Renal cortex interstitium (tissue), 15 donors: ENCODE data around the gene TRAPPC4. TPM values are rescaled to one million over a fixed set of nuclear protein-coding genes. Genes with fewer than 3 reads are reported as not detected.
A peak's percentile ranks its signal among the peaks of the same experiment; 100 is the strongest.
"Not testable (repeated sequence)": the region's sequence is repeated elsewhere in the genome, so short reads cannot be mapped to it uniquely, and the experiment has no call there.

Source experiments
- DNase-seq, 11 donors: peaks; one replicate each; pipeline ENCODE4 v3.0.0-alpha.2; 2013; ENCODE audit warnings: low read depth in 9 of 11, low spot score in 4 of 11; ENCODE audit errors: extremely low read depth in 1 of 11
- long read RNA-seq, 16 experiments: transcript quantifications; one replicate each; lab custom pipeline, GENCODE V29; 2026
- polyA plus RNA-seq, 3 donors: library from polyadenylated mRNA; unstranded; fragments of 120-200 nt; gene quantifications; one replicate each; pipeline ENCODE4 v1.2.1, GENCODE V29; 2013; ENCODE audit not compliant: insufficient read length in 3 of 3

TRAPPC4 gene, protein sequence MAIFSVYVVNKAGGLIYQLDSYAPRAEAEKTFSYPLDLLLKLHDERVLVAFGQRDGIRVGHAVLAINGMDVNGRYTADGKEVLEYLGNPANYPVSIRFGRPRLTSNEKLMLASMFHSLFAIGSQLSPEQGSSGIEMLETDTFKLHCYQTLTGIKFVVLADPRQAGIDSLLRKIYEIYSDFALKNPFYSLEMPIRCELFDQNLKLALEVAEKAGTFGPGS
- polyA plus RNA-seq = 100 to 1,000 TPM in 2 of 3 donors, 10 to 100 TPM in 1; 91.1 to 115 (median 102) TPM
- long read RNA-seq, donor 1, transcript TRAPPC4-214 (5 exons, 1,759 nt) = major isoform, 35 of 49 reads
- long read RNA-seq, donor 1, partial matches to known transcripts = 7 of 49 reads
- long read RNA-seq, donor 1, other reads (novel, unspliced or antisense) = 0 of 49 reads
- long read RNA-seq, donor 2, transcript TRAPPC4-214 (5 exons, 1,759 nt) = major isoform, 41 of 47 reads
- long read RNA-seq, donor 2, partial matches to known transcripts = 0 of 47 reads
- long read RNA-seq, donor 2, other reads (novel, unspliced or antisense) = 0 of 47 reads
- long read RNA-seq, donor 3, transcript TRAPPC4-214 (5 exons, 1,759 nt) = major isoform, 59 of 180 reads
- long read RNA-seq, donor 3, transcript TRAPPC4-210 (4 exons, 1,135 nt) = minor isoform, 7 of 180 reads
- long read RNA-seq, donor 3, partial matches to known transcripts = 39 of 180 reads
- long read RNA-seq, donor 3, other reads (novel, unspliced or antisense) = 65 of 180 reads
- long read RNA-seq, donor 4, transcript TRAPPC4-204 (2 exons, 1,924 nt) = minor isoform, 5 of 46 reads
- long read RNA-seq, donor 4, transcript TRAPPC4-214 (5 exons, 1,759 nt) = major isoform, 32 of 46 reads
- long read RNA-seq, donor 4, partial matches to known transcripts = 0 of 46 reads
- long read RNA-seq, donor 4, other reads (novel, unspliced or antisense) = 0 of 46 reads
- long read RNA-seq, donor 5 = 0 reads
- long read RNA-seq, donor 6, transcript TRAPPC4-214 (5 exons, 1,759 nt) = major isoform, 40 of 131 reads
- long read RNA-seq, donor 6, partial matches to known transcripts = 71 of 131 reads
- long read RNA-seq, donor 6, other reads (novel, unspliced or antisense) = 8 of 131 reads
- long read RNA-seq, donor 7, transcript TRAPPC4-214 (5 exons, 1,759 nt) = major isoform, 43 of 57 reads
- long read RNA-seq, donor 7, partial matches to known transcripts = 0 of 57 reads
- long read RNA-seq, donor 7, other reads (novel, unspliced or antisense) = 0 of 57 reads
- long read RNA-seq, donor 8, transcript TRAPPC4-214 (5 exons, 1,759 nt) = major isoform, 60 of 82 reads
- long read RNA-seq, donor 8, transcript TRAPPC4-208 (2 exons, 569 nt) = minor isoform, 6 of 82 reads
- long read RNA-seq, donor 8, partial matches to known transcripts = 0 of 82 reads
- long read RNA-seq, donor 8, other reads (novel, unspliced or antisense) = 0 of 82 reads
- long read RNA-seq, donor 9, transcript TRAPPC4-214 (5 exons, 1,759 nt) = major isoform, 58 of 74 reads
- long read RNA-seq, donor 9, transcript TRAPPC4-210 (4 exons, 1,135 nt) = minor isoform, 10 of 74 reads
- long read RNA-seq, donor 9, partial matches to known transcripts = 0 of 74 reads
- long read RNA-seq, donor 9, other reads (novel, unspliced or antisense) = 0 of 74 reads
- long read RNA-seq, donor 10, transcript TRAPPC4-214 (5 exons, 1,759 nt) = major isoform, 37 of 58 reads
- long read RNA-seq, donor 10, transcript TRAPPC4-210 (4 exons, 1,135 nt) = minor isoform, 9 of 58 reads
- long read RNA-seq, donor 10, partial matches to known transcripts = 0 of 58 reads
- long read RNA-seq, donor 10, other reads (novel, unspliced or antisense) = 0 of 58 reads
- long read RNA-seq, donor 11, transcript TRAPPC4-214 (5 exons, 1,759 nt) = major isoform, 26 of 30 reads
- long read RNA-seq, donor 11, partial matches to known transcripts = 0 of 30 reads
- long read RNA-seq, donor 11, other reads (novel, unspliced or antisense) = 0 of 30 reads
- long read RNA-seq, donor 12, transcript TRAPPC4-214 (5 exons, 1,759 nt) = major isoform, 22 of 40 reads
- long read RNA-seq, donor 12, partial matches to known transcripts = 9 of 40 reads
- long read RNA-seq, donor 12, other reads (novel, unspliced or antisense) = 0 of 40 reads
- long read RNA-seq, donor 13 = 0 reads
- long read RNA-seq, donor 14, transcript TRAPPC4-210 (4 exons, 1,135 nt) = minor isoform, 5 of 78 reads
- long read RNA-seq, donor 14, transcript TRAPPC4-214 (5 exons, 1,759 nt) = major isoform, 65 of 78 reads
- long read RNA-seq, donor 14, partial matches to known transcripts = 0 of 78 reads
- long read RNA-seq, donor 14, other reads (novel, unspliced or antisense) = 0 of 78 reads
- long read RNA-seq, donor 15, transcript TRAPPC4-214 (5 exons, 1,759 nt) = major isoform, 24 of 33 reads
- long read RNA-seq, donor 15, partial matches to known transcripts = 0 of 33 reads
- long read RNA-seq, donor 15, other reads (novel, unspliced or antisense) = 0 of 33 reads
- long read RNA-seq, donor 16, transcript TRAPPC4-210 (4 exons, 1,135 nt) = minor isoform, 8 of 128 reads
- long read RNA-seq, donor 16, transcript TRAPPC4-214 (5 exons, 1,759 nt) = major isoform, 103 of 128 reads
- long read RNA-seq, donor 16, partial matches to known transcripts = 0 of 128 reads
- long read RNA-seq, donor 16, other reads (novel, unspliced or antisense) = 0 of 128 reads

DNA sequence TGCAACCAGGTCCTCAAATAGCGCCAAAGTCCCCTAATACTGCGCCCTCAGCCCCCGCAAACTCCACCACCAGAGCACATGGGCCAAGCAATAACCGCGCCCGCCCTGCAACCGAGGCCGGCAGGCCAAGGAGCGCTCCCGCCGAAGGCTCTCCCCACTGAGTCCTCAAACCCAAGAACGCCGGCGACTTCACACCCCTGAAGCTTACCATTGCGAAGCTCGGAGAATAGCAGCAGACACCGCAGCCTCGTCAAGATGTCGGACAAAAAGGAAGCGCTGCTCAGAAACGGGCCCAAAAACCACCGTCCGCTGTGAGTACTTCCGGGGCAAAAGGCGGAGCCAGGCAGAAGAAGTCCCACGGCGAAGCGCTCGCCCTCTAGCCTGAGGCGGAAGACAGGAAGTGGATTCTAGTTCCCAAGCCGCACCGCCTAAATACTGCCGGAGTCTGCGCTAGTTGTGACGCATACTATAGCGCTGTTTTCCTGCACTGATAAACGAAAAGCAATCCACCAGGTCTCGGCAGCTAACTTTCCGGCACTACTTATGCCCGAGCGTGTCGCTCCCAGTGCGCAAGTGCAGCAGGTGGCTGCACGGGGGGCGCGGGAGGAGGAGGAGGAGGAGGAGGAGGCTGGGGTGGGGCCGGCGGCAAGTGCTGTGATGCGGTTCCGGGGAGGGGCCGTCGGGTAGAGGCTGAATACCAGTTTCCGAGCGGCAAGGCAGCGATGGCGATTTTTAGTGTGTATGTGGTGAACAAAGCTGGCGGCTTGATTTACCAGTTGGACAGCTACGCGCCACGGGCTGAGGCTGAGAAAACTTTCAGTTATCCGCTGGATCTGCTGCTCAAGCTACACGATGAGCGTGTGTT lies at the start of gene TRAPPC4, which contains the start of gene RPS25:
TSS of gene TRAPPC4 (plus strand) at position 693 of the 865 bp plus-strand sequence. CDS start at position 723, 30 bp downstream.
TSS of gene RPS25 (minus strand) at position 270 of the 865 bp plus-strand sequence. CDS start at position 211, 59 bp downstream.
- DNase-seq = peak; percentile 92 to 97 (median 95)

DNA sequence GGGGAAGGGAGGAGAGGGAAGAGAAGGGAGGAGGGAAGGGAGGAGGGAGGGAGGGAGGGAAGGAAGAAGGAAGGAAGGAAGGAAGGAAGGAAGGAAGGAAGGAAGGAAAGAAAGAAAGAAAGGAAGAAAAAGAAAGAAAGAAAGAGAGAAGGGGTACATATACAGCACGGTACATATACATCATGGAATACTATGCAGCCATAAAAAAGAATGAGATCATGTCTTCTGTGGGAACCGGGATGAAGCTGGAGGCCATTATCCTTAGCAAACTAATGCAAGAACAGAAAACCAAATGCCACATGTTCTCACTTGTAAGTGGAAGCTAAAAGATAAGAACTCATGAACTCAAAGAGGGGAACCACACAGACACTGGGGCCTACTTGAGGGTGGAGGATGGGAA lies 49.1 kb upstream of the TRAPPC4 start:
- not testable (repeated sequence) for DNase-seq

DNA sequence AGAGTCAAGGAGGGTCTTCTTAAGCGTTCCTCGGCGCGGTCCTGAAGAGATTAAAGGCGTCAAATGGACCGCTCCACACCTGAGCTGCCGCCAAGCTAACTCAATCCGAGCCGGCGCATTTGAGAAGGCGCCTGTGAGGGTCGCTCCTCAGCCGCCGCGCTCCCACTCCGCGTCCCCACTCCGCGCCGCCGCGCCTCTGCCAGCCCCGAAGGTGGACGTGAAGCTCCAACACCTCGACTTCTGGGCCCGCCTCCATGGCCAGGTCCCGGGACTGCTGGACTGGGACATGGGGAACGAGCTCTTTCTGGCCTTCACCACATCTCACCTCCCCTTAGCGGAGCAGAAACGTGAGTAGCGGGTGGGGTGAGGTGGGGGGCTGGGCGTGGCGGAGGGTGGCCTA lies 46.9 kb upstream of the TRAPPC4 start, which contains the start of gene FOXR1:
TSS of gene FOXR1 (plus strand) at position 116 of the 400 bp plus-strand sequence. CDS start at position 287, 171 bp downstream.
- DNase-seq = no peak

DNA sequence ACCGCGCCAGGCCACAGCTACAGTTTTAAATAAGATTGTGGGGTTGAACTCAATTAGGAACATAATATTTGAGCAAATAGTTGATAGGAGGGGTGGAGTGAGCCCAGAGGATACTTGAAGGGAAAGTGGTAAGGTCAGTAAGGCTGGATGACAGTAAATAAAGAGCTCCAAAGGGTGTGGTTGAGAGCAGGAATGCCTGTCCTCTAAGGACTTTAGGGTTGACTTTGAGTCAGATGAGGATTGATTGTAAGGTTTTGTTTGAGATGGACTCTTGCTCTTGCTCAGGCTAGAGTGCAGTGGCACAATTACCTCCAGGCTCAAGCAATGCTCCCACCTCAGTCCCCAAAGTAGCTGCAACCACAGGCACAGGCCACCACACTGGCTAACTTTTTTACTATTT lies 44.6 kb upstream of the TRAPPC4 start:
- DNase-seq = no peak

DNA sequence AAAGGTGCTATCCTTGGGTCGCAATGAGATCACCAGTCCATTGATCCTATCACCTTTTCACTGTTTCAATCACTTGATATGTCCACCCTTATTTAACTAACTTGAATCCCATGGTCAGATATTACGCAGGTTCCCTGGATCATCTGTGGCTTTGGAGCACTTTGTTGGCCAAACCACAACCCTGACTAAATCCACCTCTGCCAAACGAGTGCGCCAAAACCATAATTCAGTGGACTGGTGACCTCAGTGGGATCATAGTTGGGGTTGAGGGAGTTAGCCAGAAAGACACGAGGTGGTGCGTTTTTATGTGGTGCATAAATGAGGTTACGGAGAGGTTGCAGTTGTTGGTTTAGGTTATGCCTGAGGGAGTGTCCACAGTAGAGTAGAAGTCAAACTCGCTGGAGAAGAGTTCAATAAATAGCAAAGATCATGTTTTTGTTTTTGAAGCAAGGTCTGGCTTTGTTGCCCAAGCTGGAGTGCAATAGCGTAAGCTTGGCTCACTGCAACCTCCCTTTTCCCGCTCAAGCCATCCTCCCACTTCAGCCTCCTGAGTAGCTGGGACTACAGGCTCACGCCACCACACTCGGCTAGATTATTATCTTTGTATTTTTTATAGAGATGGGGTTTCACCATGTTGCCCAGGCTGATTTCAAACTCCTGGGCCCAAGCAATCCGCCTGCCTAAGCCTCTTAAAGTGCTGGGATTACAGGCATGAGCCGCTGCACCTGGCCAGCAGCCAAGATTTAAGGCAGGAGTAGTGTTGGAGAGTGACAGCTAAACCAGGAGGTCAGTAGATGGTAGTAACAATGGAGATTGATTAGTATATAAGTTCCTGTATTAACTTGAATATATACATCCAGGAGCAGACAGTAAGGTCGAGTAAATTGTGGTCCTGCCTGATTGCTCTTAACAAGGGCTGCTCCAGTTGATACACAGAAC lies 42.5 kb upstream of the TRAPPC4 start:
- no peak for DNase-seq

DNA sequence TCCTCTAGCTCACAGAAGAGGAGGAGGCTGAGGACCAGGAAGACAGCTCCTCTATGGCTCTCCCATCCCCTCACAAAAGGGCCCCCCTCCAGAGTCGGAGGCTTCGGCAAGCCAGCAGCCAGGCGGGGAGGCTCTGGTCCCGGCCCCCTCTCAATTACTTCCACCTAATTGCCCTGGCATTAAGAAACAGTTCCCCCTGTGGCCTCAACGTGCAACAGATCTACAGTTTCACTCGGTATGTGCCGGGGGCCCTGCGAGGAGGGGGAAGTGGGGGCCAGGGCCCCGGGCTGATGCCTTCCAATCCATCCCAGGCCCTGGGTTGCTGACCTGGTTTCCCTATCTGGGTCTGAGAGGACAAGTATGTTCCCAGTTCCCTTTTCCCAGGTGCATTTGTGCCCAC lies 39.1 kb upstream of the TRAPPC4 start:
- DNase-seq = peak in 1 of 11 donors; percentile 14

DNA sequence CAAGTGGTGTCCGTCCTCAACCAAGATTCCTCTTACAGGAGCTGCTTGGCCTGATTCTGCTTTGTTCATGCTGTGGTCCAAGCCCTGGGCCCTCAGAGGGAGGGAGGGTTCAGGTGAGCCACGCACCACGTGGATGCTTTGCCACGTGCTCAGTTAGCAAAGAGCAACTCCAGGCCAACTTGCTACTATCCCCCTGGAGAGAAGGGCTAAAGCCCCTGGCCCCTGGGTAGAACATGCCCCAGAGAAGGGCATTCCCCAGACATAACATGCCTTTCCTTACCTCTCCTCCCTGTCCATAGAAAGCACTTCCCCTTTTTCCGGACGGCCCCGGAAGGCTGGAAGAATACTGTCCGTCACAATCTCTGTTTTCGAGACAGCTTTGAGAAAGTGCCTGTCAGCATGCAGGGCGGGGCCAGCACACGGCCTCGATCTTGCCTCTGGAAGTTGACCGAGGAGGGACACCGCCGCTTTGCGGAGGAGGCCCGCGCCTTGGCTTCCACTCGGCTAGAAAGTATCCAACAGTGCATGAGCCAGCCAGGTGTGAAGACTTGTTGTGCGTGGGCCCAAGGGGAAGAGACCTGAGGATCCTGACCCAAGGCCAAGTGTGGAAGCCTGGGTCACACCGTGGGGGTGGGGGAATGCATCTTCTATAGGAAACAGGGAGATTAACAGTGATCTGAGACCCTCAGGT lies 38.2 kb upstream of the TRAPPC4 start:
- DNase-seq = peak in 2 of 11 donors; percentile 24 to 39

DNA sequence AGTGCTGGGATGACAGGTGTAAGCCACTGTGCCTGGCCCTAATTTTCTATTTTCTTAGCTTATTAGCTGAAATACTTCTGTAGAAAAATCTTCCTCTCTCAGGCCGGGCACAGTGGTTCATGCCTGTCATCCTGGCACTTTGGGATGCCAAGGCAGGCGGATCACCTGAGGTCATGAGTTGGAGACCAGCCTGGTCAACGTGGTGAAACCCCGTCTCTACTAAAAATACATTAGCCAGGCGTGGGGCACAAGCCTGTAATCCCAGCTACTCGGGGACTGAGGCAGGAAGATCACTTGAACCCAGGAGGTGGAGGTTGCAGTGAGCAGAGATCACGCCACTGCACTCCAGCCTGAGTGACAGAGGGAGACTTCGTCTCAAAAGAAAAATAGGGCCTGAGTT lies 34.2 kb upstream of the TRAPPC4 start:
- DNase-seq = not testable (repeated sequence)

DNA sequence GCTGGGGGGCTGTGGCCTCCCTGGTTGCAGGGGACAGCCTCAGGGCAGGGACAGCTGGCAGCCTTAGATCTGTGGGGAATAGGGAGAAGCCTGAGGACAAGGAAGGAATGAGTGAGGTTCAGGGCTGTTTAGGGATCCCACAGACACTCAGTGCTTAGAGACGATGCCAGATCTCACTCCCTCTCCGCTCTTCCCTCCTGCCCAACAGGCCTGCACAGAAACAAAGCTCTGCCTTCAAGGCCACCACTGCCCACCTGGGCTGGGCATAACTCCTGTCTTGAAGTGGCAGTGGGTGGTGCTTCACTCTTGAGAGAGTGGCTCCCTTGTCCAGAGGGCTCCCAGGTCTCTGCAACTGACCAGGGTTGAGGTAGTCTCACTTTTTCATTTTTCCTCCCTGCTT lies 33.7 kb upstream of the TRAPPC4 start:
- no peak for DNase-seq

DNA sequence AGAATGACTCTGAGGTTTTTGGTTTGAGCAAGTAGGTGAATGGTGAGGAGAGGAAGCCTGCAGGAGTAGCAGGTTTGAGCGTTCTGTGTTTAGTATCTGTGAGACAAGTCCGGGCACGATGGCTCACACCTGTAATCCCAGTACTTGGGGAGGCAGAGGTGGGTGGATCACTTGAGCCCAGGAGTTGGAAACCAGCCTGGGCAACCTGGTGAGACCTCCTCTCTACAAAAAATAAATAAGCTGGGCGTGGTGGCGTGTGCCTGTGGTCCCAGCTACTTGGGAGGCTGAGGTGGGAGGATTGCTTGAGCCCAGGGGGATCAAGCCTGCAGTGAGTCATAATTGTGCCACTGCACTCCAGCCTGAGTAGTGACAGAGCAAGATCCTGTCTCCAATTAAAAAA lies 30.3 kb upstream of the TRAPPC4 start:
- DNase-seq = no peak

DNA sequence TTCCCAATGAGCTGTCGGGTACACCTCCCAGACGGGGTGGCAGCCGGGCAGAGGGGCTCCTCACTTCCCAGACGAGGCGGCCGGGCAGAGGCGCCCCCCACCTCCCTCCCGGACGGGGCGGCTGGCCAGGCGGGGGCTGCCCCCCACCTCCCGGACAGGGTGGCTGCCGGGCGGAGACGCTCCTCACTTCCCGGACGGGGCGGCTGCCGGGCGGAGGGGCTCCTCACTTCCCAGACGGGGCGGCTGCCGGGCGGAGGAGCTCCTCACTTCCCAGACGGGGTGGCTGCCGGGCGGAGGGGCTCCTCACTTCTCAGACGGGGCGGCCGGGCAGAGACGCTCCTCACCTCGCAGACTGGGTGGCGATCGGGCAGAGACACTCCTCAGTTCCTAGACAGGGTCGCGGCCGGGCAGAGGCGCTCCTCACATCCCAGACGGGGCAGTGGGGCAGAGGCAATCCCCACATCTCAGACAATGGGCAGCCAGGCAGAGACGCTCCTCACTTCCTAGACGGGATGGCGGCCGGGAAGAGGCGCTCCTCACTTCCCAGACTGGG lies 27.0 kb upstream of the TRAPPC4 start:
- not testable (repeated sequence) for DNase-seq

DNA sequence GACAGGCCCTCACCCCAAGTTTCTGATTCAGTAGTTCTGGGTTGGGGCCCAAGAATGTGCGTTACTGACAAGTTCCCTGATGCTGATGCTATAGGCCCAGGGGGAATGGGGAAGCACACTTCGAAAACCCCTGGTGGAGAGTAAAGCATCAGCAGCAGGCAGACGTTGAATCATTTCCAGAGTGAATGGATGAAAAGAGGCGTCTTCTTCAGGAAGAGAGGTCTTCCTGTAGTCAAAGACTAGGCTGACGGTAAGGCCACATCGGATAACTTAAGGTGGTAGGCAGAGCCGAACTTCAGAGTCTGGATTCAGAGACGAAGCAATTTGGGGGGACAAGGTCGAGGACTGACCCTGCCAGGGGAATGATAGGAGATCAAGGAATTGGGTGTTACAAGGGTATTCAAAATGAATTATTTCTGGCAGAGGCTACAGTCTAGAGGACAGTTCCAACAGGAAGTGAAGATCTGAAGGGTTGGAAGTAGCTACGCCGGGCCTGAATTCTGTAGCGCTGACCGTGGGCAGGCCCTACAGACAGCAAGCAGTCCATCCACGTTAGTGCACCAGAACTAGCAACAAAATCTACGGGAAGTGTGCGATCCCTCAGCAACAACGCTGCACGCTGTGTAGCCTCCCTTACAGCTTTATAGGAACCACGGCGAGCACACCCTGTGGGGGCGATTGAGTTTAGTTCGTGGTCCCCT lies 21.5 kb upstream of the TRAPPC4 start:
- no peak for DNase-seq
